K562 (cell line): Measurements from ENCODE around the gene LRP4. TPM values are rescaled to one million over a fixed set of nuclear protein-coding genes. Genes with fewer than 3 reads are reported as not detected.
A peak's percentile ranks its signal among the peaks of the same experiment; 100 is the strongest.

Experiments used
- BRF1 ChIP-seq: IDR thresholded peaks from 3 replicates; pipeline ENCODE4 v1.6.1; 2011; ENCODE audit warnings: borderline replicate concordance, mild to moderate bottlenecking; ENCODE audit not compliant: insufficient read length; ENCODE audit errors: extremely low read depth
- C11orf30 ChIP-seq: fragments of 450-650 bp; IDR thresholded peaks from 2 replicates; pipeline ENCODE4 v1.6.1; 2016; ENCODE audit warnings: low read depth, mild to moderate bottlenecking
- DPF2 ChIP-seq: fragments of 450-650 bp; IDR thresholded peaks from 2 replicates; pipeline ENCODE4 v1.6.1; 2016
- E2F3 ChIP-seq: fragments of 250-450 bp; sonication (Bioruptor Pico); IDR thresholded peaks from 2 replicates; pipeline ENCODE4 v1.4.0; 2020; ENCODE audit warnings: mild to moderate bottlenecking
- ESRRA ChIP-seq: fragments of 450-650 bp; IDR thresholded peaks from 2 replicates; pipeline ENCODE4 v1.6.1; 2014; ENCODE audit warnings: low read depth, mild to moderate bottlenecking, moderate library complexity, borderline replicate concordance
- FOSL1 ChIP-seq: fragments of 200-800 bp; sonication (Bioruptor generic); conservative IDR thresholded peaks from 2 replicates; pipeline ENCODE4 v1.6.1; 2016; ENCODE audit warnings: missing genetic modification characterization, missing compliant biosample characterization
- HEY1 ChIP-seq: fragments of 250-450 bp; sonication (Bioruptor Pico); IDR thresholded peaks from 2 replicates; pipeline ENCODE4 v1.5.0; 2020; ENCODE audit warnings: mild to moderate bottlenecking, moderate library complexity, borderline replicate concordance
- KDM1A ChIP-seq, 2 experiments: fragments of 450-650 bp; IDR thresholded peaks; 2 replicates each; pipeline ENCODE4 v1.6.1; 2016; ENCODE audit warnings: mild to moderate bottlenecking in 2 of 2
- KLF1 ChIP-seq: fragments of 450-650 bp; IDR thresholded peaks from 2 replicates; pipeline ENCODE4 v1.6.1; 2016; ENCODE audit warnings: missing genetic modification characterization, missing compliant biosample characterization
- KLF6 ChIP-seq: fragments of 250-450 bp; sonication (Bioruptor Pico); IDR thresholded peaks from 2 replicates; pipeline ENCODE4 v1.4.0; 2020; ENCODE audit warnings: mild to moderate bottlenecking, moderate library complexity, borderline replicate concordance
- MBD2 ChIP-seq: sonication (generic); IDR thresholded peaks from 2 replicates; pipeline ENCODE4 v1.6.1; 2016; ENCODE audit warnings: low read depth, borderline replicate concordance
- MED1 ChIP-seq: sonication (generic); formaldehyde crosslinking; IDR thresholded peaks from 2 replicates; pipeline ENCODE4 v1.8.1; 2023; ENCODE audit warnings: missing genetic modification reagents, borderline replicate concordance
- NCOA6 ChIP-seq: fragments of 450-650 bp; IDR thresholded peaks from 2 replicates; pipeline ENCODE4 v1.6.1; 2017; ENCODE audit warnings: mild to moderate bottlenecking
- SMAD1 ChIP-seq: fragments of 150-350 bp; IDR thresholded peaks from 2 replicates; pipeline ENCODE4 v1.6.1; 2014; ENCODE audit warnings: low read length, low read depth; ENCODE audit not compliant: partially characterized antibody
- SMARCA4 ChIP-seq: fragments of 450-650 bp; IDR thresholded peaks from 2 replicates; pipeline ENCODE4 v1.6.1; 2016
- TAF9B ChIP-seq: fragments of 450-650 bp; IDR thresholded peaks from 2 replicates; pipeline ENCODE4 v1.6.1; 2018; ENCODE audit warnings: mild to moderate bottlenecking; ENCODE audit not compliant: partially characterized antibody
- TOE1 ChIP-seq, 2 experiments: fragments of 450-650 bp in 1 of 2; sonication (generic) in 1 of 2; formaldehyde crosslinking in 1 of 2; IDR thresholded peaks; 2 replicates each; pipeline versions ENCODE4 v1.7.1 to v1.8.0; 2016 to 2022; ENCODE audit warnings: borderline replicate concordance in 2 of 2, mild to moderate bottlenecking in 2 of 2, antibody characterized with exemption in 1 of 2, inconsistent platforms in 1 of 2, low read depth in 1 of 2, missing genetic modification reagents in 1 of 2, moderate library complexity in 1 of 2
- WHSC1 ChIP-seq: IDR thresholded peaks from one replicate; pipeline ENCODE4 v1.6.1; 2012; ENCODE audit warnings: low read length, control low read depth, inconsistent platforms
- ZBTB12 ChIP-seq: fragments of 250-450 bp; sonication (Bioruptor Pico); IDR thresholded peaks from 2 replicates; pipeline ENCODE4 v1.4.0; 2020
- ZBTB8A ChIP-seq: fragments of 450-650 bp; IDR thresholded peaks from 2 replicates; pipeline ENCODE4 v1.6.1; 2018; ENCODE audit warnings: mild to moderate bottlenecking, moderate library complexity; ENCODE audit not compliant: partially characterized antibody
- ZC3H4 ChIP-seq: sonication (generic); formaldehyde crosslinking; IDR thresholded peaks from 2 replicates; pipeline ENCODE4 v1.9.0; 2021; ENCODE audit warnings: missing genetic modification reagents, borderline replicate concordance
- ZHX1 ChIP-seq: fragments of 150-350 bp; conservative IDR thresholded peaks from 2 replicates; pipeline ENCODE4 v1.6.1; 2014; ENCODE audit warnings: low read length
- ZNF140 ChIP-seq: fragments of 250-450 bp; sonication (Bioruptor Pico); IDR thresholded peaks from 2 replicates; pipeline ENCODE4 v1.8.0; 2021; ENCODE audit warnings: moderate library complexity, mild to moderate bottlenecking, inconsistent platforms
- ZNF274 ChIP-seq: IDR thresholded peaks from 2 replicates; pipeline ENCODE4 v1.6.1; 2011; ENCODE audit warnings: low read depth, mild to moderate bottlenecking, low read length, moderate library complexity, borderline replicate concordance
- ZNF354B ChIP-seq: fragments of 250-450 bp; sonication (Bioruptor Pico); IDR thresholded peaks from 2 replicates; pipeline ENCODE4 v1.4.0; 2020
- ZNF445 ChIP-seq: fragments of 250-450 bp; sonication (Bioruptor Pico); IDR thresholded peaks from 2 replicates; pipeline ENCODE4 v1.4.0; 2020; ENCODE audit warnings: low read depth, mild to moderate bottlenecking, moderate library complexity
- ZNF589 ChIP-seq: fragments of 200-800 bp; sonication (Bioruptor generic); IDR thresholded peaks from 2 replicates; pipeline ENCODE4 v1.6.1; 2016; ENCODE audit warnings: low read depth, missing genetic modification characterization, missing compliant biosample characterization
- ZNF778 ChIP-seq: fragments of 450-650 bp; formaldehyde crosslinking; IDR thresholded peaks from 2 replicates; pipeline ENCODE4 v1.4.0; 2020; ENCODE audit warnings: mild to moderate bottlenecking, moderate library complexity
- polyA plus RNA-seq, 8 experiments: library from polyadenylated mRNA; depleted of rRNA in 4 of 8; stranded (reverse) in 5 of 8; unstranded in 3 of 8; fragments of >200 nt; fragmentation: Nextera tagmentation in 2 of 8; fragmentation: Illumina TruSeq in 1 of 8; extraction: Ambion mirVana in 2 of 8; extraction: Trizol in 1 of 8; gene quantifications; 2 replicates each; pipeline versions ENCODE4 v1.2.1 to v1.2.3, GENCODE V29; 2011 to 2014; ENCODE audit warnings: inconsistent platforms in 1 of 8, missing spikeins in 1 of 8
- total RNA-seq, 7 experiments: library from RNA; depleted of rRNA in 6 of 7; stranded (reverse); fragments of >200 nt in 6 of 7; fragmentation: Illumina TruSeq in 2 of 7; extraction: Trizol in 2 of 7; gene quantifications; 2 replicates each; pipeline versions ENCODE4 v1.2.1 to v1.2.3, GENCODE V29; 2011 to 2021; ENCODE audit warnings: low replicate concordance in 1 of 7

Gene LRP4
- total and polyA plus RNA-seq, 9 of the 15 experiments (the other 6 are each of a cell fraction or from before 2014, with no cell fraction given): 0.04 to 0.54 (median 0.10) TPM

- TF ChIP-seq ZHX1 (no peak; the same call in 1 of the 2 replicates), ZC3H4 (CRISPR knock-in tag) (no peak), TAF9B (peak; percentile 52), KLF6 (0 out of 2 replicates have a peak, but pooled peaks have one; percentile 26), ZNF445 (no peak), MED1 (CRISPR knock-in tag) (no peak), ZBTB8A (no peak), E2F3 (CRISPR knock-in tag) (no peak; the same call in 1 of the 2 replicates), ZNF354B (CRISPR knock-in tag) (no peak), HEY1 (no peak), FOSL1 (tag) (no peak), KDM1A (IDR thresholded peaks at IDR 0.05) (no peak), WHSC1 (no peak), KLF1 (no peak), BRF1 (no peak), ZNF778 (CRISPR knock-in tag) (no peak), MBD2 (peak; percentile 99), SMARCA4 (no peak), ZNF140 (CRISPR knock-in tag) (no peak), ESRRA (peak; percentile 86; the same call in 1 of the 2 replicates), NCOA6 (no peak), ZNF589 (CRISPR knock-in tag) (no peak), ZNF274 (no peak), TOE1 (IDR thresholded peaks at IDR 0.05; ENCODE audit: borderline replicate concordance) (peak; percentile 96), TOE1 (CRISPR knock-in tag; IDR thresholded peaks at IDR 0.05; ENCODE audit: borderline replicate concordance, low read depth) (no peak), C11orf30 (peak; percentile 69), ZBTB12 (no peak), DPF2 (no peak), SMAD1 (peak; percentile 41)
Measured at GRCh38 chr11:46845740-46846509, 72.4 kb downstream of the LRP4 start, which contains the start of gene CKAP5 (continued).
